Transverse colon (tissue), 4 donors: ENCODE results near the gene CLMN. TPM values are rescaled to one million over a fixed set of nuclear protein-coding genes. Genes with fewer than 3 reads are reported as not detected.

Experiments
- DNase-seq: peaks from one replicate; pipeline ENCODE4 v3.0.0-alpha.2; 2019
- H3K27ac ChIP-seq, 4 donors: fragments of 200-600 bp; sonication (generic); 2 replicates each; pipeline ENCODE4 v1.5.1; 2016 to 2018; ENCODE audit warnings: inconsistent platforms in 4 of 4
- H3K27me3 ChIP-seq: fragments of 200-600 bp; sonication (generic); 2 replicates; pipeline ENCODE4 v1.5.1; 2017; ENCODE audit warnings: inconsistent platforms
- H3K36me3 ChIP-seq, 4 donors: fragments of 200-600 bp; sonication (generic); 2 replicates each; pipeline ENCODE4 v1.5.1; 2017 to 2019; ENCODE audit warnings: inconsistent platforms in 4 of 4
- H3K4me1 ChIP-seq, 4 donors: fragments of 200-600 bp; sonication (generic); 2 replicates each; pipeline ENCODE4 v1.5.1; 2017 to 2020; ENCODE audit warnings: inconsistent platforms in 4 of 4
- H3K4me3 ChIP-seq, 4 donors: fragments of 200-600 bp; sonication (generic); 1 replicate in 1 of 4; 2 replicates in 3 of 4; pipeline versions ENCODE4 v1.5.1 to v1.6.1; 2017 to 2019; ENCODE audit warnings: inconsistent platforms in 4 of 4
- H3K9me3 ChIP-seq, 2 donors: fragments of 200-600 bp; sonication (generic); 2 replicates each; pipeline ENCODE4 v1.5.1; 2017 to 2019; ENCODE audit warnings: inconsistent platforms in 2 of 2
- EP300 ChIP-seq: sonication (generic); formaldehyde crosslinking; IDR thresholded peaks from one replicate; pipeline ENCODE4 v1.6.1; 2017; ENCODE audit warnings: antibody characterized with exemption, low read depth
- POLR2A ChIP-seq: fragments of 450-650 bp; IDR thresholded peaks from one replicate; pipeline ENCODE4 v1.6.1; 2016; ENCODE audit warnings: antibody characterized with exemption, mild to moderate bottlenecking, moderate library complexity
- POLR2AphosphoS5 ChIP-seq, 3 donors: sonication (generic); formaldehyde crosslinking; IDR thresholded peaks; one replicate each; pipeline ENCODE4 v1.6.1; 2016; ENCODE audit warnings: antibody characterized with exemption in 3 of 3
- WGBS, 2 donors: methylation state at CpG; one replicate each; pipeline ENCODE4 v1.1.5; 2018; ENCODE audit warnings: low coverage in 1 of 2; 5-methylcytosine and 5-hydroxymethylcytosine counted together
- in situ Hi-C, 4 donors: fragments of 200-750 bp; cut with MboI; loops; one replicate each; pipeline versions ENCODE4 v1.15.0 to v1.15.1; 2017; ENCODE audit warnings: low sequenced_read_pairs in 3 of 4, low pct_ligation_motif_present in 1 of 4, low pct_unique_long_range_greater_than_20kb in 1 of 4
- intact Hi-C: fragments of 100-400 bp; cut with DNase I; formaldehyde crosslinking; loops from one replicate; pipeline ENCODE4 v1.15.1; 2023; ENCODE audit warnings: low total_unique reads
- total RNA-seq, 4 donors: library from RNA; depleted of rRNA; stranded (reverse); fragments of >200 nt; gene quantifications; one replicate each; pipeline ENCODE4 v1.1.0, GENCODE V29; 2016
- TF ChIP-seq, protein P1 (sequence below), 5 experiments: fragments of 200-600 bp in 3 of 5; fragments of 450-650 bp in 2 of 5; sonication (generic) in 3 of 5; IDR thresholded peaks; 1 replicate in 2 of 5; 2 replicates in 3 of 5; pipeline ENCODE4 v1.5.1; 2016 to 2017; ENCODE audit warnings: antibody characterized with exemption in 5 of 5, inconsistent platforms in 3 of 5, mild to moderate bottlenecking in 2 of 5, moderate library complexity in 1 of 5

The CLMN gene
- total RNA-seq, 4 donors from 2014 or later, result 71.1 to 118 (median 90.1) TPM

DNA sequence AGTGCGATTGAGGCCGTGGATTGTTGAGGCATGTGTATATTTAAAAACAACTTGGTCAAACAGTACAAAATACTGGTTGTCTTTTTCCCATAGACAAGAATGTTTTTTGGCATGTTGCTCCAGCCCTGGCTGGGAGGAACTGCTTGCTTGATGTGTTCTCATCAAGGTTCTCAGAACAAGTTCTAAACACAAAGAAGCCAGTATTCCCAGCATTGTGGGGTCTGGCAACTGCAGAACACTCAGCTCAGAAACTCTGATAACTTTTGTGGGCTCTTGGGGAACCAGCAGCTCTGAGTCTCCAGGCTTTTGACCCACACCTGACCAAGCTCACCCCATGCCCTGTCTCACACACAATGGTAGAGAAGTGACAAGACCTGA lies 135.3 kb downstream of the CLMN start:
- TF ChIP-seq, protein P1, sequence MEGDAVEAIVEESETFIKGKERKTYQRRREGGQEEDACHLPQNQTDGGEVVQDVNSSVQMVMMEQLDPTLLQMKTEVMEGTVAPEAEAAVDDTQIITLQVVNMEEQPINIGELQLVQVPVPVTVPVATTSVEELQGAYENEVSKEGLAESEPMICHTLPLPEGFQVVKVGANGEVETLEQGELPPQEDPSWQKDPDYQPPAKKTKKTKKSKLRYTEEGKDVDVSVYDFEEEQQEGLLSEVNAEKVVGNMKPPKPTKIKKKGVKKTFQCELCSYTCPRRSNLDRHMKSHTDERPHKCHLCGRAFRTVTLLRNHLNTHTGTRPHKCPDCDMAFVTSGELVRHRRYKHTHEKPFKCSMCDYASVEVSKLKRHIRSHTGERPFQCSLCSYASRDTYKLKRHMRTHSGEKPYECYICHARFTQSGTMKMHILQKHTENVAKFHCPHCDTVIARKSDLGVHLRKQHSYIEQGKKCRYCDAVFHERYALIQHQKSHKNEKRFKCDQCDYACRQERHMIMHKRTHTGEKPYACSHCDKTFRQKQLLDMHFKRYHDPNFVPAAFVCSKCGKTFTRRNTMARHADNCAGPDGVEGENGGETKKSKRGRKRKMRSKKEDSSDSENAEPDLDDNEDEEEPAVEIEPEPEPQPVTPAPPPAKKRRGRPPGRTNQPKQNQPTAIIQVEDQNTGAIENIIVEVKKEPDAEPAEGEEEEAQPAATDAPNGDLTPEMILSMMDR (IDR thresholded peaks at IDR 0.05), result no peak
- TF ChIP-seq POLR2AphosphoS5 (IDR thresholded peaks at IDR 0.05) (no peak), EP300 (no peak), POLR2A (no peak)
- in situ Hi-C loops (no loop called here), intact Hi-C loops (no loop called here)
- Histone ChIP-seq H3K4me1 (peaks cover 10 to 34% (median 30%) of the 10 kb centered on the region in 4 donors), H3K9me3 (no peaks in the 10 kb centered on the region), H3K36me3 (no peaks in the 10 kb centered on the region), H3K27me3 (no peaks in the 10 kb centered on the region), H3K27ac (peak overlapping the region; percentile 65 to 82 (median 70)), H3K4me3 (no peak overlapping the region)
- 52% methylated on average over 2 of the region's 2 CpGs; no CpG with 5 or more reads in 1 of the 2 donors for WGBS, 2 donors
- no peak for DNase-seq

DNA sequence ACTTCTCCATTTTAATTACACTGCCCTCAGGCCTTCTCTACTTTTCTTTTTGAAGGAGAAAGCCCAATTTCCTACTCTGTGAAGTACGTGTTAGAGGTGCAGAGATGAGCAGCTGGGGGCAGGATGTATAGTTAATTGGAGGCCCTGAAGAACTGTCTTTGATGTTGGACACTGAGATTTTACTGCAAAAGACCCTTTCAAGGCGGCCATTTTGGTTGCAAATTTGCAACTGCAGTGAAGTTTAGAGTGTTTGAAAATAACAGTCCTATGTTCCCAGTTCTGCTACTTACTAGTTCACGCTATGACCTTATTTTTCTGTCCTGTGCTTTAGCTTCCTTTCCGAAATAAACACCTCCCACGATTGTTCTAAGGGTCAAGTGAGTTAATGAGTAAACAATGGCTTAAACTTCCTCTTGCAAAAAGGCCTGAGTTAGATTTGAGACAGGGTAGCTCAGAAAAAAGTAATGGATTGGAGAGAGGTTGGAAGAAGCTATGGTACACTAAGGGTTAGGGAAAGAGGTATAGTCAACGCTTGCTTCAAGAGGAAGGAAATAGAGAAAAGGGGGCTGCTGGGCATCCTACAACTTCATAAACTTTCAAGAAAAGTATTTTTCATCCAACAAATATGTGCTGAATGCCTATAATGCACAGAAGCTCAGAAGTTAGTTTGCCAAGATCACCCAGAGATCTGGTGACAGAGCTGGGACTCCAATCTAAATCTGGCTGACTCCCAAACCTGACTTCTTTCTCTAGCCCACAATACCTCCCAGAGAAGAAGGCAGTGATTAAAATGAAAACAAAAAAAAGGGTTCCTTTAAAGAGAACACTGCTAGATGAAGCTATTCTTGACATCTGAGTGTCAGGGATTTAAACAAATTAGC lies 135.9 kb downstream of the CLMN start:
- H3K27ac ChIP-seq, result peak overlapping the region; percentile 65 to 82 (median 70)
- TF ChIP-seq, protein P1 (IDR thresholded peaks at IDR 0.05), result no peak
- peak in 1 of 3 donors; percentile 29 for TF ChIP-seq POLR2AphosphoS5 (IDR thresholded peaks at IDR 0.05)
- in situ Hi-C loops (no loop called here), intact Hi-C loops (no loop called here)
- H3K36me3 ChIP-seq, result no peaks in the 10 kb centered on the region
- no peaks in the 10 kb centered on the region for H3K27me3 ChIP-seq
- WGBS, 2 donors, result 17 to 43% methylated on average over 4 to 6 of the region's 6 CpGs
- DNase-seq, result no peak
- H3K4me3 ChIP-seq, result no peak overlapping the region
- peaks cover 10 to 31% (median 29%) of the 10 kb centered on the region in 4 donors for H3K4me1 ChIP-seq
- H3K9me3 ChIP-seq, result no peaks in the 10 kb centered on the region

DNA sequence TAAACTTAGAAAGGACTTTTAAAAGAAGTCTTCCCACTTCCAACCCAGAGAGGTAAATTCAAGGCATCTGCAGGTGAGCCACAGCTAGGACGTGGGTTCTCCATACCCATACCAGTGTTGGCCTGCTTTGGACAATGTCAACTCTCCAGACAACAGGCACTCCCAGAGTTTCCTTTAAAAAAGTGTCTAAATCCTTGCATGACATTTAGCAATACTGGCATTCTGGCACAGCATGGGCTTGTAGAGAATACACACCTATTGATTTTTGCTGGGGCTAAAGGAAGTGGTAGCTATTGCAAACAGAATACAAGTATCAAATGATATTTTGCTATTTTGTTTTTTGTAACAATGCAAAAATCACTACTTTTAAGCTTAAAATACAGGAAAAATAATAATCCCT lies 136.6 kb downstream of the CLMN start:
- no peak for TF ChIP-seq EP300
- no peak for TF ChIP-seq POLR2A
- TF ChIP-seq POLR2AphosphoS5 (IDR thresholded peaks at IDR 0.05), result no peak
- TF ChIP-seq, protein P1 (IDR thresholded peaks at IDR 0.05), result no peak
- in situ Hi-C loops, result no loop called here
- WGBS, 2 donors, result 91% methylated on average over 1 of the region's 1 CpG; no CpG with 5 or more reads in 1 of the 2 donors

DNA sequence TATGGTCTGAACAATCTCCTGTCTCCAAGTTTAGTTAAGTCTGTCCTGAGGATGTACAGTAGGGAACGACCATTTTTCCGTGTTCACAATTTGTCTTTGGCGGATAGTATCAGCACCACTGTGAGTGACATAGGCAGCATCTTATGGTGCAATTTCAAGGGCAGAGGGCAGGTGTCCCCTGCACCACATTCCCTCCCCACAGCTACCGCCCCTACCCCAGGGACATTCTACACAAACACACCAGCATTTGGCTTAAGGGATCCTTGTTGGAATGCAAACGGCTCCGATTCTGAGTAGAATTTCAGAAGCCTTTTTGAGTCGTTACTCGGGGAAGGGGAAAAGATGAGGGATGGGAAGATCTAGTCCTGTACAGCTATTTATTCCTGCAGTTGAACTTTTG lies 137.3 kb downstream of the CLMN start:
- H3K27me3 ChIP-seq, result no peaks in the 10 kb centered on the region
- H3K4me1 ChIP-seq, result peaks cover 10 to 31% (median 29%) of the 10 kb centered on the region in 4 donors
- DNase-seq, result no peak
- in situ Hi-C loops, result no loop called here
- no peak for TF ChIP-seq POLR2AphosphoS5 (IDR thresholded peaks at IDR 0.05)
- TF ChIP-seq EP300, result no peak
- TF ChIP-seq, protein P1 (IDR thresholded peaks at IDR 0.05), result no peak
- no peak for TF ChIP-seq POLR2A
- WGBS, 2 donors, result 86% methylated on average over 8 of the region's 8 CpGs; no CpG with 5 or more reads in 1 of the 2 donors
- H3K36me3 ChIP-seq, result no peaks in the 10 kb centered on the region
- no peak overlapping the region for H3K4me3 ChIP-seq
- intact Hi-C loops, result no loop called here
- no peaks in the 10 kb centered on the region for H3K9me3 ChIP-seq
- peak overlapping the region in 2 of 4 donors; percentile 65 to 82 for H3K27ac ChIP-seq

More for the DNA sequence above, 136.6 kb downstream of the CLMN start:
- H3K4me3 ChIP-seq, result no peak overlapping the region
- no peak for DNase-seq
- peaks cover 10 to 31% (median 29%) of the 10 kb centered on the region in 4 donors for H3K4me1 ChIP-seq
- intact Hi-C loops, result no loop called here
- no peaks in the 10 kb centered on the region for H3K27me3 ChIP-seq
- no peaks in the 10 kb centered on the region for H3K36me3 ChIP-seq
- H3K9me3 ChIP-seq, result no peaks in the 10 kb centered on the region
- peak overlapping the region; percentile 65 to 82 (median 70) for H3K27ac ChIP-seq
